Loucy (cell line): ENCODE results near the gene NDUFAF8.

ENCODE experiments used
- H2AFZ ChIP-seq: fragments of 200-600 bp; sonication (generic); 2 replicates; pipeline ENCODE4 v1.6.0; 2016; ENCODE audit warnings: antibody characterized with exemption, mild to moderate bottlenecking, low read length, moderate library complexity
- H3F3A ChIP-seq: fragments of 200-600 bp; 2 replicates; pipeline ENCODE4 v1.6.0; 2016; ENCODE audit warnings: antibody characterized with exemption, low read depth, mild to moderate bottlenecking
- H3K27me3 ChIP-seq: fragments of 200-600 bp; sonication (generic); 2 replicates; pipeline ENCODE4 v1.6.1; 2014; ENCODE audit warnings: low read length, mild to moderate bottlenecking; ENCODE audit not compliant: insufficient read depth, poor library complexity, severe bottlenecking
- H3K36me3 ChIP-seq: fragments of 200-600 bp; sonication (generic); 2 replicates; pipeline ENCODE4 v1.6.1; 2016; ENCODE audit warnings: low read length; ENCODE audit not compliant: insufficient read depth
- H3K4me1 ChIP-seq: fragments of 200-600 bp; sonication (generic); 2 replicates; pipeline ENCODE4 v1.5.1; 2014; ENCODE audit warnings: low read length, mild to moderate bottlenecking; ENCODE audit not compliant: insufficient read depth, poor library complexity, severe bottlenecking
- H3K4me2 ChIP-seq: fragments of 200-600 bp; sonication (generic); 2 replicates; pipeline ENCODE4 v1.6.0; 2014; ENCODE audit warnings: antibody characterized with exemption, low read length, low read depth, mild to moderate bottlenecking; ENCODE audit not compliant: poor library complexity, severe bottlenecking
- H3K4me3 ChIP-seq: fragments of 200-600 bp; sonication (generic); 2 replicates; pipeline ENCODE4 v1.5.1; 2014; ENCODE audit warnings: low read length, mild to moderate bottlenecking, mixed read lengths; ENCODE audit not compliant: poor library complexity, severe bottlenecking
- H3K79me2 ChIP-seq: fragments of 200-600 bp; sonication (generic); 2 replicates; pipeline ENCODE4 v1.6.1; 2014; ENCODE audit warnings: low read length; ENCODE audit not compliant: insufficient read depth
- H3K9ac ChIP-seq: fragments of 200-600 bp; sonication (generic); 2 replicates; pipeline ENCODE4 v1.6.0; 2014; ENCODE audit warnings: mild to moderate bottlenecking, low read depth, low read length, moderate library complexity; ENCODE audit not compliant: poor library complexity, severe bottlenecking
- H3K9me2 ChIP-seq: fragments of 200-600 bp; sonication (generic); replicated peaks from 2 replicates; pipeline ENCODE4 v1.6.1; 2016; ENCODE audit warnings: low read depth, low read length, mixed read lengths
- H3K9me3 ChIP-seq: fragments of 200-600 bp; sonication (generic); 2 replicates; pipeline ENCODE4 v1.6.1; 2014; ENCODE audit warnings: mild to moderate bottlenecking, antibody characterized with exemption, low read length, low read depth; ENCODE audit not compliant: insufficient read depth
- H4K20me1 ChIP-seq: fragments of 200-600 bp; sonication (generic); 2 replicates; pipeline ENCODE4 v1.6.0; 2014; ENCODE audit warnings: antibody characterized with exemption, low read length, mild to moderate bottlenecking; ENCODE audit not compliant: insufficient read depth, poor library complexity, severe bottlenecking
- EZH2phosphoT487 ChIP-seq: fragments of 200-600 bp; IDR thresholded peaks from 2 replicates; pipeline ENCODE4 v1.6.1; 2018; ENCODE audit warnings: antibody characterized with exemption, mild to moderate bottlenecking, moderate library complexity, borderline replicate concordance
- TF ChIP-seq, protein P1 (sequence below): fragments of 200-600 bp; sonication (generic); conservative IDR thresholded peaks from 2 replicates; pipeline ENCODE4 v1.5.1; 2014; ENCODE audit warnings: mild to moderate bottlenecking, antibody characterized with exemption, low read length

NDUFAF8 gene

DNA sequence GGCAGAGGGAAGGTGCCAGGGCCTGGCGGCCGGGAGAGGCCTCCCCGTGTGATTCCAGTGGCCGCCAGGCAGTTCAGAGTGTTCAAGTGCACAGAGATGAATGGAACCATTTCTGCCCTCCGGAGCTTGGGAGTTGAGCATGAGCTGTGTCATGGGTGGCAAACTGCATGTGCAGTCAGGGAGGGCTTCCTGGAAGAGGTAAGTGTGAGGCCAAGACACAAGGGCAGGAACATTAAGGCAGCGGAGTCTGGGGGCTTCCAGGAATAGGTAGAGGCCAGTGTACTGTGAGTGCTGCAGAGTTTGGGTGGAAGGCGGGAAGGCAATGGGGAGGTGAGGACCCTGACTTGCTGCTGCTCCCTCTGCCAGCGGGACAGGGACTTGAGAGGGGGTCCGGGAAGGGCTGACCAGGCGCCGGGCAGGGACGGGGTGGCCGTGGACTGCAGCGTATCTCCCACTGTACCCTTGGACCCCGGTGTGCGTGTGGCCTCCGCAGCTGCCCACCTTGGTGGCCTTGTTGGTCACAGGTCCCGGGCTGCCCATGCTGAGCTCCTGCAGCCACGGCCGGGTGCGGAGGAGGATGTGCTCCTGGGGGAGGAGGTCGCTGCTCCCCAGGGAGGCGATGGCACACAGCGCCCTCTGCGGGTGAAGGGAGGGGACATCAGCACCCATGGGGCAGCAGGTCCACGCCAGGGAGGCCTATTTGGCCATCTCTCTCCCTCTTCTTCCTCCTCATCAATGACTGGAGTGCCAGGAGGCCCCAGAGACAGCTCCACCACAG, 8.9 kb upstream of the NDUFAF8 start:
- Histone ChIP-seq H3K4me3 (no peak overlapping the region), H3K27me3 (no peaks in the 10 kb centered on the region), H3K36me3 (peaks cover 17% of the 10 kb centered on the region; the same call in 1 of the 2 replicates), H3K4me1 (peaks cover 5% of the 10 kb centered on the region), H3F3A (no peaks in the 10 kb centered on the region; the same call in 1 of the 2 replicates), H4K20me1 (no peaks in the 10 kb centered on the region), H3K9me3 (no peaks in the 10 kb centered on the region), H3K9me2 (no peaks in the 10 kb centered on the region), H3K9ac (no peak overlapping the region), H3K79me2 (no peaks in the 10 kb centered on the region), H2AFZ (no peak overlapping the region), H3K4me2 (no peak overlapping the region)
- TF ChIP-seq, protein P1, sequence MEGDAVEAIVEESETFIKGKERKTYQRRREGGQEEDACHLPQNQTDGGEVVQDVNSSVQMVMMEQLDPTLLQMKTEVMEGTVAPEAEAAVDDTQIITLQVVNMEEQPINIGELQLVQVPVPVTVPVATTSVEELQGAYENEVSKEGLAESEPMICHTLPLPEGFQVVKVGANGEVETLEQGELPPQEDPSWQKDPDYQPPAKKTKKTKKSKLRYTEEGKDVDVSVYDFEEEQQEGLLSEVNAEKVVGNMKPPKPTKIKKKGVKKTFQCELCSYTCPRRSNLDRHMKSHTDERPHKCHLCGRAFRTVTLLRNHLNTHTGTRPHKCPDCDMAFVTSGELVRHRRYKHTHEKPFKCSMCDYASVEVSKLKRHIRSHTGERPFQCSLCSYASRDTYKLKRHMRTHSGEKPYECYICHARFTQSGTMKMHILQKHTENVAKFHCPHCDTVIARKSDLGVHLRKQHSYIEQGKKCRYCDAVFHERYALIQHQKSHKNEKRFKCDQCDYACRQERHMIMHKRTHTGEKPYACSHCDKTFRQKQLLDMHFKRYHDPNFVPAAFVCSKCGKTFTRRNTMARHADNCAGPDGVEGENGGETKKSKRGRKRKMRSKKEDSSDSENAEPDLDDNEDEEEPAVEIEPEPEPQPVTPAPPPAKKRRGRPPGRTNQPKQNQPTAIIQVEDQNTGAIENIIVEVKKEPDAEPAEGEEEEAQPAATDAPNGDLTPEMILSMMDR = peak; percentile 52
- no peak for TF ChIP-seq EZH2phosphoT487

DNA sequence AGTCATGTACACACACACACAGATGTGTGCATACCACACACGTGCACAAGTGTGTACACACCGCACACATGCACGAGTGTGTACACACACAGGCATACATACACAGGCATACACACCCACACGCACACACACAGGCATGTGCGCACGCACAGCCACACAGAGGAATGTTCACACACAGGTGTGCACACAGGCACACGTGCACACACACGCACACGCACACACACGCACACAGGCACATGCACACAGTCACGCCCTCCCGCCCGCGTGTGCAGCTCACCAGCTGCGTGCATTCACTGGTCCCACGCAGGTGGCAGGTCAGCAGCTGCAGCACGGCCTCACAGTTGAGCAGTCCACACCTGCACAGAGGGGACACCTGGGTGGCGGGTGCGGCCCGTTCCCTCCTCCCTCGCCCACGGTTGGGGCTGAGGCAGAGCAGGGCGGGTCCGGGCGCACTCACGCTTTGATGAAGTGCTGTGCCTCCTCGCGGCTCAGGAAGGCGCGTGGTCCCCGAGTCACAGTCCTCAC, 7.9 kb upstream of the NDUFAF8 start:
- Histone ChIP-seq H3F3A (no peaks in the 10 kb centered on the region; the same call in 1 of the 2 replicates), H3K79me2 (peaks cover 8% of the 10 kb centered on the region; the same call in 1 of the 2 replicates), H3K27me3 (no peaks in the 10 kb centered on the region), H4K20me1 (peaks cover 1% of the 10 kb centered on the region), H3K9ac (no peak overlapping the region), H3K9me3 (no peaks in the 10 kb centered on the region), H3K4me2 (no peak overlapping the region), H3K4me1 (peaks cover 7% of the 10 kb centered on the region), H2AFZ (no peak overlapping the region), H3K36me3 (peaks cover 17% of the 10 kb centered on the region; the same call in 1 of the 2 replicates), H3K4me3 (no peak overlapping the region), H3K9me2 (no peaks in the 10 kb centered on the region)
- TF ChIP-seq, protein P1 = no peak
- TF ChIP-seq EZH2phosphoT487 = no peak

DNA sequence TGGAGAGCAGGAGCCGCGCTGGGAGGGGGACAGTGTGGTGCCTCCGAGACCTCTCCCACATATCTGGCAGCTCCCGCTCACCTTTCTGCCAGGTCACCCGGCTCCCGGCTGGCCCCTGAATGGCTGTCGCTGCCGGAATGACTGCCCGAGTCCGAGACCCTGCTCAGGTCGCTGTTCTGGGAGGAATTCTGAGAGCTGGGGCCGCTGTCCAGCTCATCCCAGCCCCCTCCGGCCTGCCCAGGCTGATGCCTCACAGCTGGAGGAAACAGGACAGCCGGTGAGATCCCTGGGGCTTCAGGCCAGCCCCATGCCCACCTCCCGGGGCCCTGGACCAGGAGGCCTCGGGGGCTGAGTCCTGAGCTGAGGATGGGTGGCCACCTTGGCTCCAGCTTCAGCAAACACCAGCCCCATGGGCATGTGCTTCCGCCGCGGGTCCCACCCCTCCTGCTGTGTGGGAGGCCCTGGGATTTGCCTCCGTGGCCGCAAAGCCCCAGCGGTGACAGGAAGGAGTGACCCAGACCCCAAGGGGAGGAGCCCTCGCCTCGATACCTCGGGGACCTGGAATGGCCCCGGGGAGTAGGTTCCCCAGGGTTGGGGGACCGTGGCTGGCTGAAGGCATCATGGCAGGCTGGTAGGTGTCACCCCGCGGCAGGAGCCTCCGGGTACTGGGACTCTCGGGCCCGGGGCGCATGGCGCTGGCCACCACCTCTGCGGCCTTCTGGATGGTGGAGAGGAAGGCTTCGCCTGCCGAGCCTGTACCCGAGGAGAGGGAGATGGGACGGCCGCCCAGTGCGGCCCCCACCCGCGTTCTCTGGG, 7.1 kb upstream of the NDUFAF8 start:
- Histone ChIP-seq H3K9me2 (no peaks in the 10 kb centered on the region), H4K20me1 (peaks cover 6% of the 10 kb centered on the region), H3K27me3 (no peaks in the 10 kb centered on the region), H3K9me3 (no peaks in the 10 kb centered on the region), H3K4me1 (peaks cover 13% of the 10 kb centered on the region), H3K36me3 (peaks cover 17% of the 10 kb centered on the region; the same call in 1 of the 2 replicates), H3K4me3 (no peak overlapping the region), H2AFZ (no peak overlapping the region), H3K79me2 (peaks cover 16% of the 10 kb centered on the region; the same call in 1 of the 2 replicates), H3K9ac (no peak overlapping the region), H3F3A (no peaks in the 10 kb centered on the region; the same call in 1 of the 2 replicates), H3K4me2 (no peak overlapping the region)
- TF ChIP-seq EZH2phosphoT487 = no peak
- TF ChIP-seq, protein P1 = no peak
